GM23338 (cell line): Measurements from ENCODE around the gene IRF5. TPM values are rescaled to one million over a fixed set of nuclear protein-coding genes. Genes with fewer than 3 reads are reported as not detected.

Experiments
- polyA plus RNA-seq: library from polyadenylated mRNA; unstranded; fragments of >200 nt; fragmentation: Nextera tagmentation; extraction: Ambion mirVana; gene quantifications from 2 replicates; pipeline ENCODE4 v1.2.1, GENCODE V29; 2016
- small RNA-seq: library from RNA; depleted of rRNA; stranded (forward); fragments of <200 nt; gene quantifications from one replicate; pipeline ENCODE3, GENCODE V24; 2014; ENCODE audit warnings: low replicate concordance
- total RNA-seq: library from RNA; depleted of rRNA; stranded (reverse); fragments of >200 nt; shearing (Covaris generic); gene quantifications from 2 replicates; pipeline ENCODE4 v1.2.3, GENCODE V29; 2014; rRNA removed

The IRF5 gene
- total and polyA plus RNA-seq, 2 experiments from 2014 or later: 0.37 to 3.7 TPM

Small RNA genes within 50 kb of the gene (small RNA-seq; reads per million reads assigned to genes)
- not detected for gene RN7SL306P

Other genes with a start within 250 kb of the IRF5 start
- gene CALU, start 198.6 kb upstream of the IRF5 start, total RNA-seq: 179 and 180 TPM in 2 replicates
- gene CALU, start 198.6 kb upstream of the IRF5 start, polyA plus RNA-seq: 113 and 136 TPM in 2 replicates
- not detected in 2 replicates for gene OPN1SW, start 162.1 kb upstream of the IRF5 start, total RNA-seq
- 0.50 and 0.80 TPM in 2 replicates for gene OPN1SW, start 162.1 kb upstream of the IRF5 start, polyA plus RNA-seq
- gene CCDC136, start 146.0 kb upstream of the IRF5 start, total RNA-seq: 39.9 and 55.7 TPM in 2 replicates
- gene CCDC136, start 146.0 kb upstream of the IRF5 start, polyA plus RNA-seq: 26.0 and 27.1 TPM in 2 replicates
- gene FLNC, start 107.5 kb upstream of the IRF5 start, total RNA-seq: 9.4 and 11.8 TPM in 2 replicates
- gene FLNC, start 107.5 kb upstream of the IRF5 start, polyA plus RNA-seq: 0.64 and 0.65 TPM in 2 replicates
- 60.2 and 66.5 TPM in 2 replicates for gene ATP6V1F, start 75.1 kb upstream of the IRF5 start, total RNA-seq
- gene ATP6V1F, start 75.1 kb upstream of the IRF5 start, polyA plus RNA-seq: 271 and 294 TPM in 2 replicates
- gene KCP, start 27.2 kb upstream of the IRF5 start, total RNA-seq: 0.76 and 1.3 TPM in 2 replicates
- gene KCP, start 27.2 kb upstream of the IRF5 start, polyA plus RNA-seq: 0.99 and 1.1 TPM in 2 replicates
- 127 TPM in 2 replicates for gene TNPO3, start 117.2 kb downstream of the IRF5 start, total RNA-seq
- 29.2 and 38.2 TPM in 2 replicates for gene TNPO3, start 117.2 kb downstream of the IRF5 start, polyA plus RNA-seq
- 46.8 and 51.5 TPM in 2 replicates for gene TSPAN33, start 206.8 kb downstream of the IRF5 start, total RNA-seq
- gene TSPAN33, start 206.8 kb downstream of the IRF5 start, polyA plus RNA-seq: 17.6 and 21.1 TPM in 2 replicates